Measurements from ENCODE around the gene R3HDM4.
"Not testable (repeated sequence)": the region's sequence is repeated elsewhere in the genome, so short reads cannot be mapped to it uniquely, and the experiment has no call there.

R3HDM4 gene

DNA sequence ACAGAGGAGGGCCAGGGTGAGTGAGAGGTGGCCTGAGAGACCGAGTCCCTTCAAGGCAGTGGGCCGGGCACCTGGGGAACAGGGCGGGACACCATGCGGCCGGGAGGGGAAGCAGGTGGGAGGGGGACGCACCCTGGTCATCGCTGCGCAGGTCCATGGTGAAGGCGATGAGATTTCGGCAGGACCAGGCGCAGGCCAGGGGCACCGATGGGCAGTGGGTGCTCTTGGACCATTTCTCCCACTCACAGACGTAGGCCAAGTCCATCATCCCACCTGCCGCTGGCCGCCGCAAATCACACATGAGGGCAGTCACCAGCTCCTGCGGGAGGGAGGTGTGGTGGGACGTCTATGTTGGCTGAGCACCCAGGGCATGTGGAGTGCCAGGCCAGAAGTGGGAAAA is 22.2 kb downstream of the R3HDM4 start:
- no peak for DNase-seq

DNA sequence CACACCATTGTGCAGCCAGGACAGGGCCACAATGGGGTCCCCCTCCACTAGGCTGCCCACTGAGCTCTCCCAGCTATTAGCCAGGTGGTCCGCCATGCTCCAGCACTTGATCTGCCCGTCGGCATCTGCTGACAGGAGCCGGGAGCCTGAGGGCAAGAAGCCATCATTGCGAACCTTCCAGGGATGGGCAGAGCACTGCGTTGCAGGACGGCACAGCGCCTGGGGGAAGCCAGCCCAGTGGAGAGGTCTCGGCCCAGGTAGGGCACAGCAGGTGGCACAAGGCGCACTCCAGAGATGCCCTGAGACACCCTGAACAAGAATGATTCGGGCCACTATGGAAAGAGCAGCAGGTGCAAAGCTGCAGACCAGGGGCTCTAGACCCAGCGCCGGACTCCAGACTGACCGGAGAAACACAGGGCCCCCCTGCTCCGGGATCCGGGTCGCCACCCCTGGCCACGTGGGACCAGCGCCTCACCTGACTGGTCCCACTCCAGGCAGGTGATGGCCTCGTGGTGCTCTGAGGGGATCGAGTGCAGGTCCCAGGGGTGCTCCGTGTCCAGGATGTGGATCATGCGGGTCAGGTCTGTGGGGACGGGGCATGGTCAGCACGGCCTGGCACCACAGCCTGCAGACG is 23.2 kb downstream of the R3HDM4 start:
- DNase-seq, result no peak

DNA sequence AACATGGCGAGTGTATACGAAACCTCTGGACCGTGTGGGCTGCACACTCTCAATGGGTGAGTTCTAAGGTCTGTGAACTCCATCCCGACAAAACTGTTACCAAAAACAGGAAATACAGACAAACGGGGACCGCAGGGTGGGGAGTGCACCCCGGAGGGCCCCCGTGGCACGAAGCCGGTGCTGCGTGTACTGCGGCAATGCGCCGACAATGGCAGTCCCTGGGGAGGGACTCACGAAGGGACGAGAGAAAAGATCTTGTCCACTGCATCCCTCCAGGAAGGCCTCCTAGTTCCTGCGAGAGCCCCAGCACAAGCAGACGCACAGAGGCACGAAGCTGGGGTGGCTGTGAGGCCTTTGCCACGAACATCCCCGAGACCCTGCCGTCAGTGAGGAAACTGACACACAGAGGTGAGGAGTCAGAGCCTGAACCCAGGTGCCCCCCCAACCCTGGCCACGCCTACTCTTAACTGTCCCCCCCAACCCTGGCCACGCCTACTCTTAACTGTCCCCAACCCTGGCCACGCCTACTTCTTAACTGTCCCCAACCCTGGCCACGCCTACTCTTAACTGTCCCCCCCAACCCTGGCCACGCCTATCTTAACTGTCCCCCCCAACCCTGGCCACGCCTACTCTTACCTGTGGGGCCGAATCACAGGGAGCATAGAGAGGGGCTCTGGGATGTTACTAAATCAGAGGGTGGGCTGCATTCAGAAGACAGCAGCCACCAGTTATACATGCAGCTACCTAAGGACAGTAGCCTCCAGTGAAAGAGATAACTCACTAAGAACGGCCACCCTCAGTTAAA is 24.2 kb downstream of the R3HDM4 start:
- DNase-seq, result no peak

DNA sequence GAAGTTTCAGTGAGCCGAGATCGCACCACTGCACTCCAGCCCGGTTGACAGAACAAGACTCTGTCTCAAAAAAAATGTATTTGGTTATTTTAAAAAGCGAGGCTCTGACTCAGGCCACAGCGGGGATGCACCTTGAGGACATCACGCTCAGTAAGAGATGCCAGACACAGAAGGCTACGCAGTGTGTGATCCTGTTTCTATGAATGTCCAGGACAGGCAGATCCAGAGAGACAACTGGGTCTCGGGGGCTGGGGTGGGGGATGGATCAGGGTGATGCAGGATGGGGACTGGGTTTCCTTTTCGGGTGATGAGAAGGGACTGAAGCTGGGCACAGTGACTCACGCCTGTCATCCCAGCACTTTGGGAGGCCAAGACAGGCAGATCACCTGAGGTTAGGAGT is 25.4 kb downstream of the R3HDM4 start:
- no peak for DNase-seq

GRCh38 chr19:887072-887471 is 25.9 kb downstream of the R3HDM4 start:
- no peak for DNase-seq

GRCh38 chr19:885536-886224 is 27.3 kb downstream of the R3HDM4 start:
- DNase-seq, result no peak

- no peak for DNase-seq
Observed at GRCh38 chr19:884420-885211, 28.4 kb downstream of the R3HDM4 start.

DNA sequence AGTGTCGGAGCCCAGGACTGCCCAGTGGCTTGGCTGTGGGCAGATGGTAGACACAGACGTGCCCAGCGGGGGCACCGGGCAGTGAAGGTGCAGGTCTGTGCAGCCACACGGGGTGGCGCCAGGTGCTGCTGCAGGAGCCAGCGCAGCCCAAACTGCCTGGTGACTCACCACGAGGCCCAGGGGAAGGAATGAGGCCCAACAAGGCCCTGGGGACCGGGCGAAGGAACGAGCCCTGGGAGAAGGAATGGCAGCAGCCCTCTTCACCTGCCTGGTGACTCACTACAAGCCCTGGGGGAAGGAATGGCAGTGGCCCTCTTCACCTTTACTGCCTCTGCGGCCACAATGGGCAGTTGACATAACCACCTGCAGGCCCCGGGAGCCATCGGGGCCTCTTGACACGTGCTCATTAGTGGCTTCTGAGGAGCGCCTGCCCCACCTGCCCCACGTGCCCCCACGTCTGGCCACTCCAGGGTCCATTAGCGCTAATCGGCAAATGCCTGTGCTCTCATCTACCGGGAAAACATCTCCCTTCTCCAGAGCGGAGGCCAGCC is 29.3 kb downstream of the R3HDM4 start:
- no peak for DNase-seq

DNA sequence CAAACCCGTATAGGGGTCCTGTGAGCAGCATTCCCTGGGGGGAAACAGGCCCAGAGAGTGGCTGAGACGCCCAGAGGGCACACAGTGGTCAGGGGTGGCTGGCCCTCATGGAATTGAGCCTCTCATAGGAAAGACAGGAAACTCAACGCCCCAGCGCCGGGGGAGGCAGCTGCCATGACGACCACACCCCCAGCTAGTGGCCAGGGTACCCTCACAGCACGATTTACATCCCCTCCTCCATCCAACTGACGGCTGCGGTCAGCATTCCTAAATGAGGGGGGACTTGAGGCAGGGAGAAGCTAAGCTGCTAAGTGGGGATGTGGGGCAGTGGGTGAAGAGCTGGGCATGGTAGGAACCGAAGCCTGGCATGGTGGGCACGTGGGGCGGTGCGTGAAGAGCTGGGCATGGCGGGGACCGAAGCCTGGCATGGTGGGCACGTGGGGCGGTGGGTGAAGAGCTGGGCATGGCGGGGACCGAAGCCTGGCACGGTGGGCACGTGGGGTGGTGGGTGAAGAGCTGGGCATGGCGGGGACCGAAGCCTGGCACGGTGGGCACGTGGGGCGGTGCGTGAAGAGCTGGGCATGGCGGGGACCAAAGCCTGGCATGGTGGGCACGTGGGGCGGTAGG is 30.0 kb downstream of the R3HDM4 start:
- no peak for DNase-seq

GRCh38 chr19:881385-882071 is 31.5 kb downstream of the R3HDM4 start:
- DNase-seq, result no peak

DNA sequence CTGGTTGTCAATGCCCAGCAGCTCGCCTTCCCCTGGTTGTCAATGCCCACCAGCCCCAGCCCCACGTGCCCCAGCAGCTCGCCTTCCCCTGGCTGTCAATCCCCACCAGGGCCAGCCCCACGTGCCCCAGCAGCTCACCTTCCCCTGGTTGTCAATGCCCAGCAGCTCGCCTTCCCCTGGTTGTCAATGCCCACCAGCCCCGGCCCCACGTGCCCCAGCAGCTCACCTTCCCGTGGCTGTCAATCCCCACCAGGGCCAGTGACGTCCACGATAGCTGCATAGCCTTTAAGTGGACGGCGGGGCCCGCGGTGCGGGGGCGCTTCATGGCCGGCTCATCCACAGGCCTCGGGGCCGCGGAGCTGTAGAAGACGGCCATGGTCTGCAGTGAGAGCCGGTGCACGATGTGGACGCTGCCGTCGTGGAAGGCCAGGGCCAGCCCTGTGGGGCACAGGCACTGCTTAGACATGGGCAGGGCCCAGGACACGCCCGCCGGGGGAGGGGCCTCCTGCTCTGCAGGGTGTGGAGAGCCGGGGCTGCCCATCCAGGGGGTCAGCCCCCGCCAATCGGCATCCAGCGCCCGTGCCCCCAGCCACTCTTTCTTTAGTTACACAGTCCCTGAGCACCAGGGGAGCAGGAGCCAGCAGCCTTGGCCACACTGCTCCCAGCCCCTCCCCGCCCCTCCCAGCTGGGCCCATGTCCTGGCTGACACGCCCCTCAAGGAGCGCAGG is 33.1 kb downstream of the R3HDM4 start:
- DNase-seq, result no peak

- not testable (repeated sequence) for DNase-seq
Observed at GRCh38 chr19:878751-879561, 34.1 kb downstream of the R3HDM4 start.

GRCh38 chr19:877992-878660 is 34.9 kb downstream of the R3HDM4 start:
- DNase-seq, result not testable (repeated sequence)

DNA sequence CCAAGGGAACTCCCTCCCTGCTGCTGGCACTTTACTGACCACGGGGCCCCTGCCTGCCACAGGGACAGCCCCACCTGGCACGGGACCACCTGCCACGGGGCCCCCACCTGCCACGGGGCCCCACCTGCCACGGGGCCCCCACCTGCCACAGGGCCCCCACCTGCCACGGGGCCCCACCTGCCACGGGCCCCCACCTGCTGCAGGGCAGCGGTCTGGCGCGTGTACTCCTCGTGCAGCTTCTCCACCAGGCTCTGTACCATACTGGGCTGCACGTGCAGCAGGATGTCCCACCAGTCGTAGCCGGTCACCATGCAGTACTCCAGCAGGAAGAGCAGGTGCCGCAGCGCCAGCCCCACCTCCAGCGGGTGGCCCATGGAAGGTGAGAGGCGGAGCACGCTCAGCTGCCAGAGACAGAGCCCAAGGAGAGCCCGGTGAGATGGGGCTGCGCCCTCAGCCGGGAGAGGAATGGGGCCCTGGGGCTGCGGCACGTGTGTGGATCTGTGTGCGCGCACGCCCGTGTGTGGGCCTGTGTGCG is 36.2 kb downstream of the R3HDM4 start:
- no peak for DNase-seq

GRCh38 chr19:876089-876488 is 36.9 kb downstream of the R3HDM4 start:
- DNase-seq, result no peak

DNA sequence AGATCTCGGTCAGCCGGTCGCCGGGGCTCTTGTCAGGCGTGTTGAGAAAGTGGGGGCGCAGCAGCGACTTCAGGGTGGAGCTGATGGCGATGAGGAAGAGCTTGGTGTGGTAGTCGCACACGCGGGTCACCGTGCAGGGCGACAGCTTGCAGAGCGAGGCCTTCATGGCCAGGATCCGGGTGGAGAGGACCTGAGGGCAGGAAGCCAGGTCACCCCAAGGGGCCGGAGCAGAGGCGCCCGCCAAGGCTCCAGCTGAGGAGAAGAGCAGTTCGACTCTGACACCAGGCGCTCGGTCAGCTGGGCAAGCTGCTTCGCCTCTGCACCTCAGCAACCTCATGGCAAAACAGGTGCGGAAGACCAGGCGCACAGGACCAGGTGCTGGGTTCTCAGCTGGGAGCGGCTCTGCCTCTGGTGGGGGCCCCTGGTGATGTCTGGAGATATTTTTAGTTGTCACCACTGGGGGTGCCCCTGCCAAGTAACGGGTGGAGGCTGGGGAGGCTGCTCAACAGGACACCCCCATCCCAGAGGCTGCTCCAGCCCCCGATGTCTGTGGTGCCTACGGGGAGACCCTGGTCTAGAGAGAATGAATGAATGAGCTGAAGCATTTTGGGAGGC is 37.6 kb downstream of the R3HDM4 start:
- DNase-seq, result no peak

DNA sequence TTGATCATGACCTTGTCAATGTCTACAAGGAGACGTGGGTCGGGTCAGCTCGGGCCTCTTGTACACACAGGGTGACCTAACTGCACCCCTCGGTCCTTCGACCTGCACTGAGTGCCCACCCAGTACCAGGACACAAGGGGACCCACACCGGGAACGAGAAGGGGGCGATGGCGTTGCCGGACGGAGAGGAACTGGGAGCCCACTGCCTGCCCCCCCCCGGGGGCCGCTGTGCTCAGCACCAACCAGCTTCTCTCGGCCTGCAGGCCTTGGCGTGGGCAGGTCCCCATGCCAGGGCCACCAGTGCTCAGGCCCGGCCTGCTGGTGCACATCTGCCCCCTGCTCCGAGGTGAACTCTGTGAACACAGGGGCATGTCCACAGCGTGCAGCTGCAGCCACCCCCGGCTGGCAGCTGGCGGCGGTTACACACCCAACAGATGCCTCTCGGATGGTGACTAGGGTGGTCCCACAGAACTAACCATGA is 39.4 kb downstream of the R3HDM4 start:
- no peak for DNase-seq

DNA sequence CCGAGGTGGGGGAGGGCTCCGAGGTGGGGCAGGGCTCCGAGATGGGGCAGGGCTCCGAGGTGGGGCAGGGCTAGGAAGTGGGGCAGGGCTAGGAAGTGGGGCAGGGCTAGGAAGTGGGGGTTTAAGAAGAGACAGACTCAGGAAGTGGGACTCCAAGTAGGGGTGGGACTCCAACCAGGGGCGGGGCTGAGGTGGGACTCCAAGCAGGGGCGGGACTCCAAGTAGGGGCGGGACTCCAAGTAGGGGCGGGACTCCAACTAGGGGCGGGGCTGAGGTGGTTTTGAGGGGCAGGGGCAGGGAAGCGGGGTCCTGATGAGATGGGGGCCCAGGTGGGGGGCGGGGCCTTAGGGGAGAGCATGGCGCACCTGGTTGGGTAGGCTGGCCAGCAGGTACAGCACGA is 39.9 kb downstream of the R3HDM4 start:
- no peak for DNase-seq
